CD8-positive, alpha-beta memory T cell (primary cell): ENCODE data around the gene RHEB. TPM values are rescaled to one million over a fixed set of nuclear protein-coding genes. Genes with fewer than 3 reads are reported as not detected.

Source experiments
- CTCF ChIA-PET: fragments of 350-600 bp; sonication (Branson Sonifier 250); formaldehyde crosslinking; loops from one replicate; lab custom pipeline; 2021; ENCODE audit warnings: antibody characterized with exemption; lab: Charles Lee
- POLR2A ChIA-PET: fragments of 350-600 bp; sonication (Branson Sonifier 250); formaldehyde crosslinking; loops from one replicate; lab custom pipeline; 2021; ENCODE audit warnings: antibody characterized with exemption; lab: Charles Lee
- DNase-seq, 5 donors: peaks; one replicate each; pipeline versions ENCODE4 v3.0.0 to v3.0.0-alpha.2; 2020 to 2022; ENCODE audit warnings: mixed read lengths in 1 of 5
- H3K27ac ChIP-seq: one replicate; pipeline ENCODE4 v1.7.0; 2013; ENCODE audit warnings: low read depth, mild to moderate bottlenecking, low read length, moderate library complexity
- H3K27me3 ChIP-seq: 2 replicates; pipeline ENCODE4 v1.7.0; 2013; ENCODE audit warnings: low read length, mild to moderate bottlenecking; ENCODE audit not compliant: insufficient read depth, poor library complexity, severe bottlenecking
- H3K36me3 ChIP-seq: 2 replicates; pipeline ENCODE4 v1.7.0; 2013; ENCODE audit warnings: mild to moderate bottlenecking, low read length, moderate library complexity; ENCODE audit not compliant: insufficient read depth
- H3K4me1 ChIP-seq: 2 replicates; pipeline ENCODE4 v1.7.0; 2013; ENCODE audit warnings: mild to moderate bottlenecking, low read length, moderate library complexity; ENCODE audit not compliant: insufficient read depth
- H3K4me3 ChIP-seq: 2 replicates; pipeline ENCODE4 v1.7.0; 2013; ENCODE audit warnings: mild to moderate bottlenecking, low read length
- H3K9me3 ChIP-seq: 2 replicates; pipeline ENCODE4 v1.7.0; 2013; ENCODE audit warnings: mild to moderate bottlenecking, low read length
- H3K27ac Mint-ChIP-seq, 8 donors: one replicate each; pipeline ENCODE4 v1.8.0; 2020 to 2021; ENCODE audit warnings: mixed read lengths in 8 of 8, mild to moderate bottlenecking in 6 of 8, inconsistent platforms in 3 of 8, moderate library complexity in 3 of 8
- H3K27me3 Mint-ChIP-seq, 2 donors: one replicate each; pipeline ENCODE4 v1.8.0; 2020 to 2021; ENCODE audit warnings: mixed read lengths in 2 of 2, mild to moderate bottlenecking in 1 of 2, moderate library complexity in 1 of 2
- H3K36me3 Mint-ChIP-seq, 3 donors: one replicate each; pipeline ENCODE4 v1.8.0; 2020 to 2021; ENCODE audit warnings: mixed read lengths in 3 of 3, inconsistent platforms in 1 of 3, mild to moderate bottlenecking in 1 of 3
- H3K4me1 Mint-ChIP-seq, 3 donors: one replicate each; pipeline ENCODE4 v1.8.0; 2020 to 2021; ENCODE audit warnings: mixed read lengths in 3 of 3, inconsistent platforms in 1 of 3, mild to moderate bottlenecking in 1 of 3
- H3K4me3 Mint-ChIP-seq, 7 donors: one replicate each; pipeline ENCODE4 v1.8.0; 2020 to 2021; ENCODE audit warnings: mixed read lengths in 7 of 7, mild to moderate bottlenecking in 6 of 7, moderate library complexity in 4 of 7, inconsistent platforms in 2 of 7
- H3K9me3 Mint-ChIP-seq, 5 donors: one replicate each; pipeline ENCODE4 v1.8.0; 2020 to 2022; ENCODE audit warnings: mixed read lengths in 5 of 5, mild to moderate bottlenecking in 3 of 5, moderate library complexity in 2 of 5, inconsistent platforms in 1 of 5
- polyA plus RNA-seq: library from polyadenylated mRNA; unstranded; fragments of 300-500 nt; fragmentation: Illumina TruSeq; gene quantifications from one replicate; pipeline ENCODE4 v1.2.3, GENCODE V29; 2021
- total RNA-seq, 2 experiments: library from RNA; stranded (reverse); gene quantifications; one replicate each; pipeline ENCODE4 v1.2.3, GENCODE V29; 2021

Gene RHEB
- total and polyA plus RNA-seq, 3 experiments from 2014 or later = 53.6 to 72.2 (median 54.9) TPM

DNA sequence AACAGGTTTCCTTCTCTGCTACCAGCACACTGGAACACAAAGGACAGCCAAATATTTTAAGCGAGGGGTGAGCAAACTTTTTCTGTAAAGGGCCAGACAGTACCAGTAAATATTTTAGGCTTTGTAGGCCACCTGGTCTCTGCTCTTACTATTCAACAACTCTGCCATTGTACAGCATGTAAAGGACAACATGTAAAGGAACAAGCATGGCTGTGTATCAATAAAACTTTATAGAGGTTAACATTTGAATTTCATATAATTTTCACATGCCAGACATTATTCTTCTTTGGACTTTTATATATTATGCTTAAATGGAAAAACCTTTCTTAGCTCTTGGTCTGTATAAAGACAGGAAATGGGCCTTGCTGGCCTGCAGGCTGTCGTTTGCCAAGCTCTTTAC is 30.2 kb downstream of the RHEB start:
- Histone ChIP-seq H3K27me3 (no peaks in the 10 kb centered on the region), H3K9me3 (no peaks in the 10 kb centered on the region), H3K36me3 (peaks cover 38% of the 10 kb centered on the region), H3K4me3 (no peak overlapping the region), H3K4me1 (no peaks in the 10 kb centered on the region), H3K27ac (no peak overlapping the region)
- peaks cover 0 to 63% (median 28%) of the 10 kb centered on the region in 3 donors for H3K36me3 Mint-ChIP-seq
- POLR2A ChIA-PET = no interaction called here
- no peak for DNase-seq
- H3K4me3 Mint-ChIP-seq = no peak overlapping the region
- CTCF ChIA-PET = no interaction called here
- no peaks in the 10 kb centered on the region for H3K27me3 Mint-ChIP-seq
- H3K27ac Mint-ChIP-seq = peak overlapping the region in 1 of 8 donors; percentile 18
- peaks cover 26 to 56% (median 34%) of the 10 kb centered on the region in 3 donors for H3K4me1 Mint-ChIP-seq
- H3K9me3 Mint-ChIP-seq = no peaks in the 10 kb centered on the region

- DNase-seq = no peak
- Mint-ChIP-seq H3K27me3 (no peaks in the 10 kb centered on the region), H3K4me1 (peaks cover 17 to 55% (median 28%) of the 10 kb centered on the region in 3 donors), H3K27ac (no peak overlapping the region), H3K4me3 (no peak overlapping the region), H3K36me3 (peaks cover 0 to 75% (median 32%) of the 10 kb centered on the region in 3 donors), H3K9me3 (no peaks in the 10 kb centered on the region)
- POLR2A ChIA-PET = no interaction called here
- Histone ChIP-seq H3K9me3 (no peaks in the 10 kb centered on the region), H3K27ac (no peak overlapping the region), H3K36me3 (peaks cover 49% of the 10 kb centered on the region), H3K27me3 (no peaks in the 10 kb centered on the region), H3K4me1 (no peaks in the 10 kb centered on the region), H3K4me3 (no peak overlapping the region)
- CTCF ChIA-PET = no interaction called here
These were observed 31.6 kb downstream of the RHEB start for GRCh38 chr7:151488096-151488495.

DNA sequence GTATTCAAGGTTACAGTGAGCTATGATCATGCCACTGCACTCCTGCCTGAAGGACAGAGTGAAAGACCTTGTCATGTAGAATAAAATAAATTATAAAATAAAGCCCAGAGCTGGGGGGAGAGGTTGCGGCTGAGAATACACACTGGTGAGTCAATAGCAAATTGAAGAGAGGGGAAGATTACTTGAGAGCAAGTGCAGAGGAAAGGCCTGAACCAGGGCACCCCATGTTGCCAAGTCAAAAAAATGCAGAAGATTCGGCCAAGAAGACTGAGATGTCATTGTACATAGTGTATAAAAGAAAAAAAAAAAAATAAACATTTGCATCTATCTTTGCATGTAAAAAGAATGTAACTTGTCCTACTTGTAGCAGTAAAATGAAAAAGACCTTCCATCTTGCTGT is 32.5 kb downstream of the RHEB start:
- ChIA-PET POLR2A (no interaction called here), CTCF (interaction anchor here (1.1 kb wide), 1 partner anchor 21 kb away, joined by 3 read pairs; no protein-coding TSS in a partner anchor)
- H3K4me1 Mint-ChIP-seq = peaks cover 20 to 62% (median 35%) of the 10 kb centered on the region in 3 donors
- H3K36me3 ChIP-seq = peaks cover 49% of the 10 kb centered on the region
- DNase-seq = no peak
- no peaks in the 10 kb centered on the region for H3K27me3 Mint-ChIP-seq
- no peaks in the 10 kb centered on the region for H3K4me1 ChIP-seq
- no peak overlapping the region for H3K4me3 ChIP-seq
- no peaks in the 10 kb centered on the region for H3K9me3 Mint-ChIP-seq
- peak overlapping the region in 1 of 8 donors; percentile 74 for H3K27ac Mint-ChIP-seq
- no peaks in the 10 kb centered on the region for H3K27me3 ChIP-seq
- no peaks in the 10 kb centered on the region for H3K9me3 ChIP-seq
- H3K4me3 Mint-ChIP-seq = no peak overlapping the region
- peaks cover 0 to 84% (median 39%) of the 10 kb centered on the region in 3 donors for H3K36me3 Mint-ChIP-seq
- H3K27ac ChIP-seq = no peak overlapping the region

- H3K36me3 ChIP-seq = peaks cover 51% of the 10 kb centered on the region
- no peak overlapping the region for H3K4me3 Mint-ChIP-seq
- DNase-seq = no peak
- H3K27ac Mint-ChIP-seq = no peak overlapping the region
- H3K4me3 ChIP-seq = no peak overlapping the region
- H3K9me3 Mint-ChIP-seq = no peaks in the 10 kb centered on the region
- POLR2A ChIA-PET = no interaction called here
- no peaks in the 10 kb centered on the region for H3K27me3 ChIP-seq
- no peak overlapping the region for H3K27ac ChIP-seq
- peaks cover 24 to 68% (median 41%) of the 10 kb centered on the region in 3 donors for H3K4me1 Mint-ChIP-seq
- no peaks in the 10 kb centered on the region for H3K4me1 ChIP-seq
- H3K36me3 Mint-ChIP-seq = peaks cover 0 to 93% (median 40%) of the 10 kb centered on the region in 3 donors
- H3K27me3 Mint-ChIP-seq = no peaks in the 10 kb centered on the region
- H3K9me3 ChIP-seq = no peaks in the 10 kb centered on the region
- CTCF ChIA-PET = no interaction called here
These were observed 33.6 kb downstream of the RHEB start for GRCh38 chr7:151486074-151486473.

GRCh38 chr7:151484971-151485707 is 34.6 kb downstream of the RHEB start:
- Mint-ChIP-seq H3K9me3 (no peaks in the 10 kb centered on the region), H3K4me3 (no peak overlapping the region), H3K36me3 (peaks cover 0 to 89% (median 36%) of the 10 kb centered on the region in 3 donors), H3K4me1 (peaks cover 24 to 62% (median 35%) of the 10 kb centered on the region in 3 donors), H3K27me3 (no peaks in the 10 kb centered on the region), H3K27ac (peak overlapping the region in 2 of 8 donors; percentile 53 to 54)
- Histone ChIP-seq H3K27ac (no peak overlapping the region), H3K36me3 (peaks cover 53% of the 10 kb centered on the region), H3K9me3 (no peaks in the 10 kb centered on the region), H3K4me3 (no peak overlapping the region), H3K4me1 (no peaks in the 10 kb centered on the region), H3K27me3 (no peaks in the 10 kb centered on the region)
- DNase-seq = no peak
- CTCF ChIA-PET = interaction anchor here (0.8 to 1.2 kb wide), 2 partner anchors 36 to 37 kb away, joined by 3 read pairs; no protein-coding TSS in a partner anchor
- POLR2A ChIA-PET = no interaction called here

DNA sequence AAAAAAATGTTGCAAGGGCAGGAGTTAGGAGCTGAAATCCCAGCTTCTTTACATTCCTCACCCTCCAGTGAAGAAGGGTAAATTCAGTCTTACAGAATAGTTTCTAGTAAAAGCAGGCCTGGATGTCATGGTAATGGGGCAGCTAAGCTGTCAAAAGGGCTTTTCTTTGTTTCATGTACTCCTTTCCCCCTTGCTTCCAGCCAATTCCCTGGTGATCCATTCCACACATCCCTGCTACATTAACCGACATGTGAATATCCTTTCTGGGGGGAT is 36.0 kb downstream of the RHEB start:
- no peak overlapping the region for H3K27ac ChIP-seq
- POLR2A ChIA-PET = no interaction called here
- no peaks in the 10 kb centered on the region for H3K9me3 ChIP-seq
- H3K36me3 ChIP-seq = peaks cover 39% of the 10 kb centered on the region
- H3K4me1 ChIP-seq = no peaks in the 10 kb centered on the region
- H3K4me3 ChIP-seq = no peak overlapping the region
- peaks cover 0 to 85% (median 28%) of the 10 kb centered on the region in 3 donors for H3K36me3 Mint-ChIP-seq
- peak overlapping the region in 3 of 8 donors; percentile 25 to 57 (median 52) for H3K27ac Mint-ChIP-seq
- H3K27me3 ChIP-seq = no peaks in the 10 kb centered on the region
- H3K27me3 Mint-ChIP-seq = no peaks in the 10 kb centered on the region
- H3K9me3 Mint-ChIP-seq = no peaks in the 10 kb centered on the region
- H3K4me1 Mint-ChIP-seq = peaks cover 31 to 68% (median 41%) of the 10 kb centered on the region in 3 donors
- CTCF ChIA-PET = no interaction called here
- no peak overlapping the region for H3K4me3 Mint-ChIP-seq
- no peak for DNase-seq

DNA sequence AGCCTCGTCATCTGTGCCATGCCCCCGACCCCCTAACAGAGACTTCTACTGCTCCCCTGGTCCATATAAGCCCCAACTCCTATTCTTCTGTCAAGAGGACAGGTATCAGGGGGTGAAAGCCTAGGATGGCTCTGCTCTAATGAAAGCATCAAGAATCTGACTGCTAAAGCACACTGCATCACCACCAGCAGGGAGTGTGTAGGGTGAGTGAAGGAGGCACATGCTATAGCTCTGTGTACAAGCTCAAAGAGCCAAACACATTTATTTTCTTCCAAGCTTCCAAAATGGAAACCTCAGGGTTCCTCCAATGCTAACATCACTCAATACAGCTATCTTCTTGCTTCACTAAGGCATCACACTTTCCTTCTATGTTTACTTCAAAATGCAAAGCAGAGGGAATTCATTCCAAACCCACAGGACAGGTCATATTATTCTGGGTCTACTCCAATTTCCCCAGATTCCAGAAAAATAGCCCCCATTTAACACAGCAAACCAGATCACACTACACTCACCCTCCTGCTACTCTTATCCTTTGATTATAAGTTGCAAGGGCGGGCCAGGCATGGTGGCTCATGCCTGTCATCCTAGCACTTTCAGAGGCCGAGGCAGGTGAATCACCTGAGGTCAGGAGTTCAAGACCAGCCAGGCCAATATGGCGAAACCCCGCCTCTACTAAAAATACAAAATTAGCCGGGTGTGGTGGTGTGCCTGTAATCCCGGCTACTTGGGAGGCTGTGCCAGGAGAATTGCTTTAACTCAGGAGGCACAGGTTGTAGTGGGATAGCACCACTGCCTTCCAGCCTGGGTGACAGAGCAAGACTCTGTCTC is 36.6 kb downstream of the RHEB start:
- Mint-ChIP-seq H3K9me3 (no peaks in the 10 kb centered on the region), H3K4me3 (peak overlapping the region in 1 of 7 donors; percentile 4), H3K4me1 (peaks cover 31 to 68% (median 41%) of the 10 kb centered on the region in 3 donors), H3K27ac (peak overlapping the region in 6 of 8 donors; percentile 0 to 76 (median 62)), H3K36me3 (peaks cover 0 to 83% (median 27%) of the 10 kb centered on the region in 3 donors), H3K27me3 (no peaks in the 10 kb centered on the region)
- H3K27ac ChIP-seq = no peak overlapping the region
- CTCF ChIA-PET = no interaction called here
- no peaks in the 10 kb centered on the region for H3K4me1 ChIP-seq
- H3K4me3 ChIP-seq = no peak overlapping the region
- no peaks in the 10 kb centered on the region for H3K27me3 ChIP-seq
- H3K36me3 ChIP-seq = peaks cover 37% of the 10 kb centered on the region
- POLR2A ChIA-PET = no interaction called here
- DNase-seq = no peak
- H3K9me3 ChIP-seq = no peaks in the 10 kb centered on the region
